H1 (cell line): ENCODE results near the gene ADCY3. TPM values are rescaled to one million over a fixed set of nuclear protein-coding genes. Genes with fewer than 3 reads are reported as not detected.

ENCODE experiments used
- CTCF ChIA-PET: fragments of 300-600 bp; sonication (Branson Sonifier 250); formaldehyde crosslinking; loops from one replicate; lab custom pipeline; 2021; ENCODE audit not compliant: partially characterized antibody; lab: Charles Lee
- POLR2A ChIA-PET: fragments of 300-600 bp; sonication (Branson Sonifier 250); formaldehyde crosslinking; loops from one replicate; lab custom pipeline; 2021; ENCODE audit warnings: inconsistent platforms; ENCODE audit not compliant: partially characterized antibody; lab: Charles Lee
- DNase-seq, 2 experiments: peaks; one replicate each; pipeline versions ENCODE4 v3.0.0 to v3.0.0-alpha.2; 2010 to 2022; ENCODE audit warnings: low spot score in 2 of 2, low read depth in 1 of 2, mixed read lengths in 1 of 2
- FAIRE-seq: peaks from 2 replicates; lab custom pipeline; 2011; peaks lifted over from hg19 to GRCh38; lab: Jason Lieb, UNC
- H2AFZ ChIP-seq: 2 replicates; pipeline ENCODE4 v1.8.1; 2012; ENCODE audit warnings: low read length, inconsistent platforms
- H2AK5ac ChIP-seq: 2 replicates; pipeline ENCODE4 v1.6.1; 2013; ENCODE audit warnings: low read depth, low read length
- H2BK120ac ChIP-seq: replicated peaks from 2 replicates; pipeline ENCODE3; 2013; ENCODE audit warnings: low read depth, low read length, inconsistent platforms
- H2BK12ac ChIP-seq: 2 replicates; pipeline ENCODE4 v1.6.1; 2013; ENCODE audit warnings: low read depth, low read length
- H2BK15ac ChIP-seq: 2 replicates; pipeline ENCODE4 v1.6.1; 2013; ENCODE audit warnings: low read length
- H2BK20ac ChIP-seq: 2 replicates; pipeline ENCODE4 v1.6.1; 2013; ENCODE audit warnings: low read length
- H2BK5ac ChIP-seq: 2 replicates; pipeline ENCODE4 v1.6.1; 2013; ENCODE audit warnings: low read depth, low read length
- H3K14ac ChIP-seq: 2 replicates; pipeline ENCODE4 v1.6.1; 2013; ENCODE audit warnings: inconsistent platforms; ENCODE audit not compliant: insufficient read length
- H3K18ac ChIP-seq: 2 replicates; pipeline ENCODE4 v1.6.1; 2013; ENCODE audit warnings: low read length; ENCODE audit errors: extremely low read depth
- H3K23ac ChIP-seq: 2 replicates; pipeline ENCODE4 v1.6.1; 2013; ENCODE audit warnings: inconsistent platforms; ENCODE audit not compliant: insufficient read length
- H3K23me2 ChIP-seq: 2 replicates; pipeline ENCODE4 v1.6.1; 2013; ENCODE audit warnings: low read depth, low read length
- H3K27ac ChIP-seq: 2 replicates; pipeline ENCODE4 v1.6.1; 2011; ENCODE audit warnings: low read depth, low read length, inconsistent platforms
- H3K27me3 ChIP-seq, 4 experiments: replicated peaks in 1 of 4; 1 replicate in 1 of 4; 2 replicates in 3 of 4; pipeline versions ENCODE4 v1.6.1 to v1.8.1; 2011 to 2013; ENCODE audit warnings: low read length in 3 of 4, mild to moderate bottlenecking in 3 of 4, inconsistent platforms in 2 of 4, mixed read lengths in 2 of 4, moderate library complexity in 1 of 4; ENCODE audit not compliant: control insufficient read depth in 3 of 4, insufficient read depth in 3 of 4; ENCODE audit errors: extremely low read depth in 1 of 4
- H3K36me3 ChIP-seq, 4 experiments: 2 replicates each; pipeline versions ENCODE4 v1.6.1 to v1.8.1; 2011 to 2013; ENCODE audit warnings: mild to moderate bottlenecking in 4 of 4, low read length in 3 of 4, moderate library complexity in 2 of 4, control low read depth in 1 of 4, inconsistent platforms in 1 of 4; ENCODE audit not compliant: insufficient read depth in 4 of 4, control insufficient read depth in 2 of 4
- H3K4ac ChIP-seq: replicated peaks from 2 replicates; pipeline ENCODE3; 2013; ENCODE audit warnings: low read length, low read depth, mixed read lengths, inconsistent platforms; ENCODE audit not compliant: insufficient read length
- H3K4me1 ChIP-seq, 4 experiments: replicated peaks in 1 of 4; 1 replicate in 1 of 4; 2 replicates in 3 of 4; pipeline versions ENCODE4 v1.6.1 to v1.8.1; 2011 to 2013; ENCODE audit warnings: low read length in 3 of 4, inconsistent platforms in 2 of 4, mixed read lengths in 1 of 4; ENCODE audit not compliant: insufficient read depth in 4 of 4, control insufficient read depth in 3 of 4
- H3K4me2 ChIP-seq, 2 experiments: 2 replicates each; pipeline versions ENCODE4 v1.6.1 to v1.8.1; 2011 to 2013; ENCODE audit warnings: low read depth in 2 of 2, low read length in 2 of 2, control low read depth in 1 of 2, inconsistent platforms in 1 of 2, mild to moderate bottlenecking in 1 of 2; ENCODE audit not compliant: insufficient read depth in 1 of 2
- H3K4me3 ChIP-seq, 4 experiments: fragments of 200-600, 300-600 bp in 1 of 4; sonication (generic), shearing (Covaris generic), sonication (Bioruptor Twin) in 1 of 4; 2 replicates each; pipeline versions ENCODE4 v1.5.1 to v1.8.1; 2011 to 2016; ENCODE audit warnings: low read length in 4 of 4, low read depth in 3 of 4, control low read depth in 2 of 4, inconsistent platforms in 2 of 4, mild to moderate bottlenecking in 2 of 4, mixed read lengths in 1 of 4, moderate library complexity in 1 of 4; ENCODE audit not compliant: insufficient read depth in 2 of 4; ENCODE audit errors: extremely low read depth in 1 of 4
- H3K56ac ChIP-seq: replicated peaks from 2 replicates; pipeline ENCODE3; 2013; ENCODE audit warnings: low read depth, mild to moderate bottlenecking, mixed read lengths, low read length, inconsistent platforms; ENCODE audit not compliant: insufficient read length
- H3K79me1 ChIP-seq: 2 replicates; pipeline ENCODE4 v1.6.1; 2013; ENCODE audit warnings: low read depth, low read length, control low read depth
- H3K79me2 ChIP-seq, 2 experiments: 2 replicates each; pipeline versions ENCODE4 v1.6.1 to v1.8.1; 2012 to 2013; ENCODE audit warnings: low read length in 2 of 2, mild to moderate bottlenecking in 2 of 2, inconsistent platforms in 1 of 2; ENCODE audit not compliant: insufficient read depth in 2 of 2, control insufficient read depth in 1 of 2
- H3K9ac ChIP-seq, 4 experiments: replicated peaks in 1 of 4; 1 replicate in 1 of 4; 2 replicates in 3 of 4; pipeline versions ENCODE4 v1.6.1 to v1.8.1; 2011 to 2013; ENCODE audit warnings: low read depth in 3 of 4, low read length in 3 of 4, control low read depth in 2 of 4, mild to moderate bottlenecking in 2 of 4, moderate library complexity in 2 of 4, inconsistent platforms in 1 of 4; ENCODE audit errors: extremely low read depth in 1 of 4
- H3K9me3 ChIP-seq, 2 experiments: 2 replicates each; pipeline versions ENCODE4 v1.6.1 to v1.8.1; 2012 to 2013; ENCODE audit warnings: mild to moderate bottlenecking in 2 of 2, moderate library complexity in 2 of 2, control low read depth in 1 of 2, inconsistent platforms in 1 of 2, low read depth in 1 of 2, low read length in 1 of 2, mixed read lengths in 1 of 2; ENCODE audit not compliant: insufficient read depth in 2 of 2
- H4K20me1 ChIP-seq, 2 experiments: replicated peaks in 1 of 2; 2 replicates each; pipeline versions ENCODE3 to v1.8.1; 2011 to 2013; ENCODE audit warnings: inconsistent platforms in 2 of 2, low read length in 2 of 2, mild to moderate bottlenecking in 1 of 2; ENCODE audit not compliant: insufficient read depth in 2 of 2, control insufficient read depth in 1 of 2
- H4K5ac ChIP-seq: 2 replicates; pipeline ENCODE4 v1.6.1; 2013; ENCODE audit warnings: low read length, low read depth, mixed read lengths, inconsistent platforms; ENCODE audit not compliant: insufficient read length
- H4K8ac ChIP-seq: 2 replicates; pipeline ENCODE4 v1.8.0; 2013; ENCODE audit warnings: mild to moderate bottlenecking, moderate library complexity, low read length, inconsistent platforms; ENCODE audit not compliant: insufficient read depth; ENCODE audit errors: extremely low read depth
- H4K91ac ChIP-seq: replicated peaks from 2 replicates; pipeline ENCODE3; 2013; ENCODE audit warnings: low read length, mixed read lengths, inconsistent platforms; ENCODE audit not compliant: insufficient read length
- ASH2L ChIP-seq: fragments of 200-600, 300-600 bp; sonication (generic); IDR thresholded peaks from one replicate; pipeline ENCODE4 v1.7.1; 2017; ENCODE audit warnings: low read length
- SAP30 ChIP-seq: fragments of 300-600 bp; sonication (generic); IDR thresholded peaks from 2 replicates; pipeline ENCODE4 v1.7.1; 2012; ENCODE audit warnings: low read length, moderate library complexity, mild to moderate bottlenecking, inconsistent platforms; ENCODE audit not compliant: insufficient read depth, insufficient replicate concordance
- TEAD4 ChIP-seq: IDR thresholded peaks from 2 replicates; pipeline ENCODE4 v1.6.1; 2012; ENCODE audit warnings: low read depth, low read length, inconsistent platforms, mixed read lengths
- WGBS, 2 experiments: shearing (Covaris generic) in 1 of 2; methylation state at CpG; one replicate each; pipeline versions ENCODE4 v1.1.6 to v1.1.7; 2013 to 2015; ENCODE audit warnings: low lambda C conversion rate in 2 of 2, mixed read lengths in 2 of 2, inconsistent platforms in 1 of 2, low coverage in 1 of 2, missing lambda C conversion rate in 1 of 2; ENCODE audit not compliant: insufficient replicate concordance in 2 of 2, insufficient coverage in 1 of 2, insufficient read length in 1 of 2; ENCODE audit errors: extremely low coverage in 1 of 2, missing lambda C conversion rate in 1 of 2; 5-methylcytosine and 5-hydroxymethylcytosine counted together
- polyA plus RNA-seq, 7 experiments: library from polyadenylated mRNA; depleted of rRNA in 3 of 7; stranded (reverse) in 5 of 7; unstranded in 2 of 7; fragments of >200 nt in 5 of 7; fragments of 200-250 nt in 2 of 7; gene quantifications; 1 replicate in 5 of 7; 2 replicates in 1 of 7; 4 replicates in 1 of 7; pipeline versions ENCODE4 v1.2.1 to v1.2.3, GENCODE V29; 2011 to 2013; ENCODE audit warnings: missing spikeins in 2 of 7, mixed read lengths in 2 of 7
- total RNA-seq: library from RNA; stranded (reverse); fragmentation: NEBNext Ultra II Directional; extraction: Animal tissue kit (Norgen Biotek cat#: 25700); gene quantifications from 2 replicates; pipeline ENCODE4 v1.2.1, GENCODE V29; 2021

ADCY3 gene
- total and polyA plus RNA-seq, 2 of the 8 experiments (the other 6 are each of a cell fraction or from before 2014, with no cell fraction given): 45.1 to 52.9 TPM

DNA sequence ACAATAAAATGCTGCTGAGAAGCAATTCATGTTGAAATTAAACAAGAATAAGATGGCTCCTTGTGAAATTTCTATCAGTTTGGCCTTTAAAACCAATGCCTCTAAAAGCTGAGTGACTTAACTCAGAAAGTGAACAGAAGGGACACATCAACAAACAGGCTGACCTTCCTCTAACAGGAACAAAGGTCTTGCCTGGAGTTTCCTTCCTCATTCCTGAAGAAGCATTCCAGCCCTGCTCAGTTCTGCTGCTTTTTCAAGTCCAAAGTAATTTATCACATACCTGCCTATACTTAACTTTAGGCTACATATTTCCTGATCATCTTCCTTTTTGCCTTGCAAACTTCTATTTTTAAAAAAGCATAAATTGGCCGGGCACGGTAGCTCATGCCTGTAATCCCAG lies 140.9 kb downstream of the ADCY3 start:
- Histone ChIP-seq H2AK5ac (no peak overlapping the region), H3K18ac (no peak overlapping the region), H3K27ac (no peak overlapping the region), H3K4me1 (peaks cover 0 to 5% (median 0%) of the 10 kb centered on the region in 4 experiments; a peak in 2 of 7 replicates), H3K79me1 (no peaks in the 10 kb centered on the region), H2BK20ac (no peak overlapping the region), H2BK15ac (no peak overlapping the region), H3K79me2 (no peaks in the 10 kb centered on the region), H3K27me3 (no peaks in the 10 kb centered on the region), H2BK120ac (no peak overlapping the region), H3K56ac (no peak overlapping the region), H2BK12ac (no peak overlapping the region), H4K8ac (no peak overlapping the region), H3K23me2 (no peaks in the 10 kb centered on the region), H3K23ac (no peak overlapping the region), H3K9me3 (peaks cover 0 to 2% of the 10 kb centered on the region in 2 experiments; a peak in 1 of 4 replicates), H3K4ac (no peak overlapping the region), H3K4me3 (no peak overlapping the region), H2AFZ (peak overlapping the region; percentile 95; the same call in 1 of the 2 replicates), H2BK5ac (no peak overlapping the region), H3K4me2 (no peak overlapping the region), H4K5ac (no peak overlapping the region), H3K9ac (no peak overlapping the region), H4K20me1 (no peaks in the 10 kb centered on the region), H4K91ac (no peak overlapping the region), H3K14ac (no peak overlapping the region), H3K36me3 (no peaks in the 10 kb centered on the region)
- CTCF ChIA-PET: interaction anchor here (0.7 to 5.0 kb wide), 4 partner anchors 12 to 166 kb away, joined by 3 to 37 read pairs (median 8); partner anchors contain the start of genes CENPO and PTRHD1
- WGBS, 2 experiments: 86% methylated on average over 2 of the region's 2 CpGs; no CpG with 5 or more reads in 1 of the 2 experiments
- 0 out of 2 replicates have a peak, but pooled peaks have one; percentile 21 for TF ChIP-seq TEAD4
- no peak for TF ChIP-seq ASH2L
- no peak for TF ChIP-seq SAP30
- no peak for FAIRE-seq
- DNase-seq: peak in 1 of 2 experiments; percentile 16
- POLR2A ChIA-PET: interaction anchor here (0.6 to 1.9 kb wide), 2 partner anchors 14 to 20 kb away, joined by 3 to 7 read pairs; partner anchors contain the start of genes CENPO and PTRHD1
